ENCODE results near the gene COX7A2L. TPM values are rescaled to one million over a fixed set of nuclear protein-coding genes. Genes with fewer than 3 reads are reported as not detected.

COX7A2L gene
- total and polyA plus RNA-seq, 2 donors (not counting 1 experiment from before 2014, with no cell fraction given): 39.4 to 66.7 TPM

DNA sequence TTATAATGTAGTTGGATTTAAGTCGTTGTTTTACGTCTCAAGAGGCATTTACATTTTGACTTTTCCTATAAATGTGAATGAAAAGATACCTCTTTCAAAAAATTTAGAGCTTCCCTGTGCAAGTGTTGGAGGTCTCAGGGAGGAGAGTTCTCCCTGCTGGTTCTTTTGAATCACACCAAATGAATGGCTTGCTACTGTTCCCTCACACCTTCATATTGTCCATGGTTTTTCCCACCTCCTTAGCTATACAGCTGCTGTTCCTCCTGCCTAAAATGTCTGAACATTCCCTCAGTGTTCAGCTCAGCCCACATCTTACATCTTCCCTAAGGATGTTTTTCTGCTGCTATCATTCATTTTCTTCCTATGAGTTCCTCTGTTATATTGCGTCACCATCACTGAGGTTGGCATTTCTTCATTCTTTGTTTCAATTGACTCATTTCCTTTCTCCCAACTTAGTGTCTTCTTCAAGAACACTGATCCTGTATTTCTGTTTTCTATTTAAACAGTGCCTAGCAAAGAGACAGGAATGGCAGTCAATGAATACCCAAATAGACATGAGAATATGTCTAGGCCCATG, 46.0 kb downstream of the COX7A2L start:
- H3K27me3 ChIP-seq (replicated peaks in 1 of 4; ENCODE audit: control extremely low read depth in 1 of 4, control insufficient read depth in 3 of 4, insufficient read depth in 4 of 4, low read length in 3 of 4): no peaks in the 10 kb centered on the region
- H3K27ac ChIP-seq (ENCODE audit: low read length in 2 of 2): no peak overlapping the region
- H2AFZ ChIP-seq (ENCODE audit: insufficient read depth, low read depth, low read length, poor library complexity, severe bottlenecking): no peak overlapping the region
- H3K4me1 ChIP-seq (ENCODE audit: control insufficient read depth in 2 of 2, insufficient read depth in 2 of 2, low read length in 2 of 2): no peaks in the 10 kb centered on the region
- H3K4me1 Mint-ChIP-seq: no peaks in the 10 kb centered on the region
- H3K9me3 ChIP-seq (ENCODE audit: control extremely low read depth in 1 of 3, control insufficient read depth in 2 of 3, insufficient read depth in 1 of 3, low read length in 2 of 3): no peaks in the 10 kb centered on the region
- ATAC-seq (ENCODE audit: low read depth) (no peak), DNase-seq (no peak)
- no peaks in the 10 kb centered on the region for H3K27me3 Mint-ChIP-seq
- no CpG with 5 or more reads among the region's 3 CpGs for WGBS (ENCODE audit: insufficient coverage)
- peaks cover 12 to 49% of the 10 kb centered on the region in 2 experiments for H3K36me3 ChIP-seq (replicated peaks in 1 of 2; ENCODE audit: control extremely low read depth in 1 of 2, control insufficient read depth in 1 of 2, extremely low read depth in 1 of 2, insufficient read depth in 2 of 2, low read length in 1 of 2)
- H3K4me2 ChIP-seq (replicated peaks; ENCODE audit: low read depth, low read length, poor library complexity, severe bottlenecking): no peak overlapping the region
- H3K79me2 ChIP-seq (ENCODE audit: control insufficient read depth, insufficient read depth, low read length): no peaks in the 10 kb centered on the region
- no peak overlapping the region for H3K4me3 Mint-ChIP-seq
- no peak overlapping the region for H3K27ac Mint-ChIP-seq
- POLR2A ChIA-PET: no interaction called here
- H3K9me3 Mint-ChIP-seq (ENCODE audit: insufficient read depth): no peaks in the 10 kb centered on the region
- no peak overlapping the region for H3K9ac ChIP-seq (ENCODE audit: low read length)
- CTCF ChIA-PET: no interaction called here
- intact Hi-C loops (cut with micrococcal nuclease): no loop called here
- TF ChIP-seq, protein P1, sequence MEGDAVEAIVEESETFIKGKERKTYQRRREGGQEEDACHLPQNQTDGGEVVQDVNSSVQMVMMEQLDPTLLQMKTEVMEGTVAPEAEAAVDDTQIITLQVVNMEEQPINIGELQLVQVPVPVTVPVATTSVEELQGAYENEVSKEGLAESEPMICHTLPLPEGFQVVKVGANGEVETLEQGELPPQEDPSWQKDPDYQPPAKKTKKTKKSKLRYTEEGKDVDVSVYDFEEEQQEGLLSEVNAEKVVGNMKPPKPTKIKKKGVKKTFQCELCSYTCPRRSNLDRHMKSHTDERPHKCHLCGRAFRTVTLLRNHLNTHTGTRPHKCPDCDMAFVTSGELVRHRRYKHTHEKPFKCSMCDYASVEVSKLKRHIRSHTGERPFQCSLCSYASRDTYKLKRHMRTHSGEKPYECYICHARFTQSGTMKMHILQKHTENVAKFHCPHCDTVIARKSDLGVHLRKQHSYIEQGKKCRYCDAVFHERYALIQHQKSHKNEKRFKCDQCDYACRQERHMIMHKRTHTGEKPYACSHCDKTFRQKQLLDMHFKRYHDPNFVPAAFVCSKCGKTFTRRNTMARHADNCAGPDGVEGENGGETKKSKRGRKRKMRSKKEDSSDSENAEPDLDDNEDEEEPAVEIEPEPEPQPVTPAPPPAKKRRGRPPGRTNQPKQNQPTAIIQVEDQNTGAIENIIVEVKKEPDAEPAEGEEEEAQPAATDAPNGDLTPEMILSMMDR (IDR thresholded peaks at IDR 0.05): no peak
- H4K20me1 ChIP-seq (ENCODE audit: control insufficient read depth, insufficient read depth, low read length, poor library complexity, severe bottlenecking): no peaks in the 10 kb centered on the region
- no peak overlapping the region for H3K4me3 ChIP-seq (ENCODE audit: control extremely low read depth in 1 of 5, extremely low read depth in 1 of 5, insufficient read depth in 1 of 5, low read depth in 2 of 5, low read length in 4 of 5)

DNA sequence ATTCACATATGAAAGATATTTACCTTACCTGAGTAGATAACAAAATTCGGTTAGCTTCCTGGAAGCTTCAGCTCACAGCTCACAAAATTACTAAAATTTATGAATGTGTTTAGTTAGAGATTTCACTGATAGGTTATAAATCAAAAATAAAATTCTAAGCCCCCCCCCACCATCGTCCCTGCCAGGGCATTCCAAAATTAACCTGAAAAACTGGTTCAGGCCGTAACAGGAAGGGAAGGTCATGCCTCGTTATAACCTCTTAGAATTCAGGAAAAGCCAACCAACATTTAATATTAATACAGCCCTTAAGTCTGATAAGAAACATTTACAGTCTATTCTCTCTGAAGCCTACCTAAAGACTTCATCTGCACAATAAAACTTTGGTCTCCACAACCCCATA, 48.9 kb downstream of the COX7A2L start:
- H3K9me3 Mint-ChIP-seq (ENCODE audit: insufficient read depth): no peaks in the 10 kb centered on the region
- no peak for ATAC-seq (ENCODE audit: low read depth)
- Histone ChIP-seq H3K4me2 (replicated peaks; ENCODE audit: low read depth, low read length, poor library complexity, severe bottlenecking) (no peak overlapping the region), H3K27ac (ENCODE audit: low read length in 2 of 2) (no peak overlapping the region), H2AFZ (ENCODE audit: insufficient read depth, low read depth, low read length, poor library complexity, severe bottlenecking) (no peak overlapping the region), H3K9me3 (ENCODE audit: control extremely low read depth in 1 of 3, control insufficient read depth in 2 of 3, insufficient read depth in 1 of 3, low read length in 2 of 3) (no peaks in the 10 kb centered on the region), H3K79me2 (ENCODE audit: control insufficient read depth, insufficient read depth, low read length) (no peaks in the 10 kb centered on the region), H3K27me3 (replicated peaks in 1 of 4; ENCODE audit: control extremely low read depth in 1 of 4, control insufficient read depth in 3 of 4, insufficient read depth in 4 of 4, low read length in 3 of 4) (no peaks in the 10 kb centered on the region), H3K9ac (ENCODE audit: low read length) (no peak overlapping the region), H3K4me1 (ENCODE audit: control insufficient read depth in 2 of 2, insufficient read depth in 2 of 2, low read length in 2 of 2) (no peaks in the 10 kb centered on the region), H4K20me1 (ENCODE audit: control insufficient read depth, insufficient read depth, low read length, poor library complexity, severe bottlenecking) (no peaks in the 10 kb centered on the region), H3K4me3 (ENCODE audit: control extremely low read depth in 1 of 5, extremely low read depth in 1 of 5, insufficient read depth in 1 of 5, low read depth in 2 of 5, low read length in 4 of 5) (no peak overlapping the region), H3K36me3 (replicated peaks in 1 of 2; ENCODE audit: control extremely low read depth in 1 of 2, control insufficient read depth in 1 of 2, extremely low read depth in 1 of 2, insufficient read depth in 2 of 2, low read length in 1 of 2) (peaks cover 7 to 48% of the 10 kb centered on the region in 2 experiments)
- WGBS (ENCODE audit: insufficient coverage): 97% methylated on average over 3 of the region's 4 CpGs
- H3K27ac Mint-ChIP-seq: no peak overlapping the region
- ChIA-PET POLR2A (no interaction called here), CTCF (interaction anchor here (0.7 kb wide), 1 partner anchor 29 kb away, joined by 4 read pairs; no protein-coding TSS in a partner anchor)
- H3K27me3 Mint-ChIP-seq: no peaks in the 10 kb centered on the region
- intact Hi-C loops (cut with micrococcal nuclease): no loop called here
- no peak overlapping the region for H3K4me3 Mint-ChIP-seq
- no peak for DNase-seq
- H3K4me1 Mint-ChIP-seq: no peaks in the 10 kb centered on the region
- no peak for TF ChIP-seq EZH2 (IDR thresholded peaks at IDR 0.05; ENCODE audit: borderline replicate concordance, insufficient read depth, low read depth, low read length, poor library complexity, severe bottlenecking)
- TF ChIP-seq, protein P1 (IDR thresholded peaks at IDR 0.05): no peak
